Measurements from ENCODE around the gene NCKAP5L.
"Not testable (repeated sequence)": the region's sequence is repeated elsewhere in the genome, so short reads cannot be mapped to it uniquely, and the experiment has no call there.

The NCKAP5L gene

DNA sequence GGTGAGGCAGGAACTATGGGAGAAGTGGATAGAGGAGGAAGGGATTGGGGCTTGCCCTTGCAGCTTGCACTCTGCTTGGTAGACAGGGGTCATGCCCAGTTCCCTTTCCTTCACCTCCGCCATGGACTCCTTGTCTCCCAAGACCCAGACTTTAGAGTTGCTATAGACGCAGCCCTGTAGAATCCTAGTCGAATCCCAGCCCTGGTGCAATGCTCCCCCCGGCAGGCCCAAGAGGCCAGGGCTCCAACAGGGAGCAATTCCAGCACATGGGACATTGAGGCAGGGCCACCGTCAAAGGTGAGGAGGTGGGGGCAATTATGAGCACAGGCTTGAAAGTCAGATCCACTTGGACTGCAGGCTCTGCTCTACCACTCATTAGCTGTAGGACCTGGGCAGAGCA, 44.2 kb upstream of the NCKAP5L start:
- Histone ChIP-seq H3K9ac (no peak overlapping the region), H3K4me3 (no peak overlapping the region), H3K36me3 (no peaks in the 10 kb centered on the region), H3K27ac (no peak overlapping the region), H3K4me1 (peaks cover 0 to 10% (median 9%) of the 10 kb centered on the region in 10 experiments; a peak in 11 of 20 replicates), H3K9me3 (replicated peaks in 1 of 11) (no peaks in the 10 kb centered on the region), H3K27me3 (no peaks in the 10 kb centered on the region), H4K20me1 (no peaks in the 10 kb centered on the region), H3K4me2 (no peak overlapping the region)
- no peak for TF ChIP-seq Cebpa-rat (IDR thresholded peaks at IDR 0.05)

DNA sequence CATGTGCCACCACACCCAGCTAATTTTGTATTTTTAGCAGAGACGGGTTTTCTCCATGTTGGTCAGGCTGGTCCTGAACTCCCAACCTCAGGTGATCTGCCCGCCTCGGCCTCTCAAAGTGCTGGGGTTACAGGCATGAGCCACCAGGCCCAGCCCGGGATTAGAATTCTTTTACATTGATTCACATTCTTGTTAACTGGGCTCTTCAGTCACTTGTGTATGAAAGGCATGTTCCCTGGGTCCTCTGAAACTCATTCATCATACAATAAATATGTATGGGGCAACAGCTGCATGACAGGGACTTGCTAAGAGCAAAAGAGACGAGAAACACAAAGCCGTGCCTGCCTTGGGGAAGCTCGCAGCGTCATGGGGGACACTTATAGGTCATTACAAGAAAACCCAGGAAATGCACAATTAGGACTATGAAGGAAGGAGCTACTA, 43.6 kb upstream of the NCKAP5L start:
- H3K9me3 ChIP-seq (replicated peaks in 1 of 11); H3K4me3 ChIP-seq; H3K9ac ChIP-seq; H3K36me3 ChIP-seq; H3K27me3 ChIP-seq; H3K4me2 ChIP-seq; H4K20me1 ChIP-seq; H3K27ac ChIP-seq: not testable (repeated sequence)
- peaks cover 0 to 10% (median 9%) of the 10 kb centered on the region in 10 experiments; a peak in 11 of 20 replicates for H3K4me1 ChIP-seq

DNA sequence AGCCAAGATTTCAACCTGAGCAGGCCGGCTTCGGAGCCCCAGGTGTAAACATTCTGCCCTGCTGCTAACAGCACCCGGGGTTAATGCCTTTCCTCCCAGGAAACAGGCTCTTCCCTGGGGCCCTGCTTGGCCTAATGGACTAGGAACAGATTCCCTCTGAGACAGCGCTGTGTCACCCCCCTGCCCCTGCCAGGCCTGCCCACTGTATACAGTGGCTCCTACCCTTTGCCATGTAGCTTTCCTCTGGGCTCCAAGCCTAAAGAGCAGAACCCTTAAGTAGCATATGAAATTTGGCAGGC, 43.0 kb upstream of the NCKAP5L start:
- H4K20me1 ChIP-seq: no peaks in the 10 kb centered on the region
- no peak overlapping the region for H3K27ac ChIP-seq
- H3K4me2 ChIP-seq: no peak overlapping the region
- peaks cover 0 to 10% (median 9%) of the 10 kb centered on the region in 10 experiments; a peak in 11 of 20 replicates for H3K4me1 ChIP-seq
- no peaks in the 10 kb centered on the region for H3K27me3 ChIP-seq
- H3K36me3 ChIP-seq: no peaks in the 10 kb centered on the region
- no peak for TF ChIP-seq Cebpa-rat (IDR thresholded peaks at IDR 0.05)
- H3K4me3 ChIP-seq: no peak overlapping the region
- no peak overlapping the region for H3K9ac ChIP-seq
- H3K9me3 ChIP-seq (replicated peaks in 1 of 11): no peaks in the 10 kb centered on the region

DNA sequence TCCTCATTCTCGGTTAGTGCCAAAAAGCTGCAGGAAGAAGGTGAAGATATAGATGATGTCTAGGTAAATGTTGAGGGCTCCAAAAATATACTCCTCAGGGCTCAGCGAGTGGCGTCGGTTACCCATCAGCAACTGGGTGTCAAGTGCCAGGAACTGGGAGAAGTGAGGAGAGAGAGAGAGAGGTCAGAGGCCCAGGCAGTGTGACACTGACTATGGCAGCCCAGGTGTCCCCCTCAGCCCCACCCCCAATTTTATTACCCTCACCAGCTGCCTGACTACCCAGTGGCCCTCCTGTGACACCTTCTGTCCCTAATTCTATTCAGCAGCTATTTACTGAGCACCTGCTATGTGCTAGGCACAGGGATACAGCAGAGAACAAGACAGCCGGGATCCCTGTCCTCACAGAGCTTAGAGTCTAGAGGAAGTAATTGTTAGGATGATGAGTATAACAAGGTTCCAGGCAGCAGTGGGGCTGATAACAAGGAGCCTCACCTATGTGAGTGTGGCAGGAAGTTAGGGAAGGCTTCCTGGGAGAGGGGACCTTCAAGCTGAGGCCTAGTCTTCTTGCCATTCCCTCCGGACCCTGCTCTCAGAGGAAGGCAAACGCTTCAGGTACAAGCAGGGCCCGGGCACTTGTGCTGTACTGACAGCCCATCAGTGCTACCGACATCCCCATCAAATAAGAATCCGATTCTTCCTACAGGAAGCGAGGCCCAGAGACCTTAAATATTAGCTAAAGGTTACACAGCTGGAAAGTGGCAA, 42.5 kb upstream of the NCKAP5L start:
- Histone ChIP-seq H3K9me3 (replicated peaks in 1 of 11) (no peaks in the 10 kb centered on the region), H4K20me1 (no peaks in the 10 kb centered on the region), H3K36me3 (no peaks in the 10 kb centered on the region), H3K4me2 (no peak overlapping the region), H3K4me1 (peaks cover 0 to 10% (median 9%) of the 10 kb centered on the region in 10 experiments; a peak in 11 of 20 replicates), H3K9ac (no peak overlapping the region), H3K4me3 (no peak overlapping the region), H3K27me3 (no peaks in the 10 kb centered on the region), H3K27ac (no peak overlapping the region)
- no peak for TF ChIP-seq Cebpa-rat (IDR thresholded peaks at IDR 0.05)

DNA sequence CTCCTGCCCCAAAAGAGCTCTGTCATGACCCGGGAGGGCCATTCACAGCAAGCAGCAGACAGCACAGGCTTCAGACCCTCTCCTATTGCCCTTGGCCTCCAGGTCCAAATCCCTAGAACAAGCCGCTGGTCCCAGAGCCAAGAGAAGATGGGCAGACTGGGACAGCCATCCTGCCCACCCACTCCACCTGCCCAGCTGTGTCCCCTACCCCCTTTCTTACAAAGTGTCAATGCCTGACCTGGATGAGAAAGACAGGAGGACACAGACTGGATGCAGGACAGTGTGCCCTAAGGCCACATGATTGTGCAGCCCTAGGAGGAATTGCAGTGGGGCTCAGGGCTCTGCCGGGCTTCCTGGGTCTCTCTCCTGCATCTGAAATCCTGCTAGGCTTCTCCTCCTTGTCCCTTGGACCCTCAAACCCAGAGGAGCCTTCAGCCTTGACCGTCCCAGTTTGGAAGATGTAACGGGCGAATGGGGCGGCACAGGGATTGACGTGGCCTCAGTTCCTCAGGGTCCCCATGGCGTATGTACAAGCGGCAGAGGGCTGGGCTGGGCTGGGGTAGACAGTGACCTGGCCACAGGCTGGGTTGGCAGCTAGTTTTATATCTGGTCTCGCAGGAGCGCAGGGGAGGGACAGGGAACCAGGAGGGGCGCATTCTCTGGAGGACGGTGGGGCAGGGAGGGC, 41.7 kb upstream of the NCKAP5L start:
- no peak overlapping the region for H3K27ac ChIP-seq
- H3K9me3 ChIP-seq (replicated peaks in 1 of 11): no peaks in the 10 kb centered on the region
- no peaks in the 10 kb centered on the region for H3K27me3 ChIP-seq
- H3K4me3 ChIP-seq: no peak overlapping the region
- no peaks in the 10 kb centered on the region for H4K20me1 ChIP-seq
- H3K4me1 ChIP-seq: peaks cover 0 to 10% (median 9%) of the 10 kb centered on the region in 10 experiments; a peak in 11 of 20 replicates
- H3K9ac ChIP-seq: peak overlapping the region in 4 of 11 experiments; percentile 3 to 27 (median 20); a peak in 3 of 22 replicates
- H3K36me3 ChIP-seq: no peaks in the 10 kb centered on the region
- peak overlapping the region in 8 of 11 experiments; percentile 0 to 48 (median 18); a peak in 8 of 22 replicates for H3K4me2 ChIP-seq
- TF ChIP-seq Cebpa-rat (IDR thresholded peaks at IDR 0.05): no peak

DNA sequence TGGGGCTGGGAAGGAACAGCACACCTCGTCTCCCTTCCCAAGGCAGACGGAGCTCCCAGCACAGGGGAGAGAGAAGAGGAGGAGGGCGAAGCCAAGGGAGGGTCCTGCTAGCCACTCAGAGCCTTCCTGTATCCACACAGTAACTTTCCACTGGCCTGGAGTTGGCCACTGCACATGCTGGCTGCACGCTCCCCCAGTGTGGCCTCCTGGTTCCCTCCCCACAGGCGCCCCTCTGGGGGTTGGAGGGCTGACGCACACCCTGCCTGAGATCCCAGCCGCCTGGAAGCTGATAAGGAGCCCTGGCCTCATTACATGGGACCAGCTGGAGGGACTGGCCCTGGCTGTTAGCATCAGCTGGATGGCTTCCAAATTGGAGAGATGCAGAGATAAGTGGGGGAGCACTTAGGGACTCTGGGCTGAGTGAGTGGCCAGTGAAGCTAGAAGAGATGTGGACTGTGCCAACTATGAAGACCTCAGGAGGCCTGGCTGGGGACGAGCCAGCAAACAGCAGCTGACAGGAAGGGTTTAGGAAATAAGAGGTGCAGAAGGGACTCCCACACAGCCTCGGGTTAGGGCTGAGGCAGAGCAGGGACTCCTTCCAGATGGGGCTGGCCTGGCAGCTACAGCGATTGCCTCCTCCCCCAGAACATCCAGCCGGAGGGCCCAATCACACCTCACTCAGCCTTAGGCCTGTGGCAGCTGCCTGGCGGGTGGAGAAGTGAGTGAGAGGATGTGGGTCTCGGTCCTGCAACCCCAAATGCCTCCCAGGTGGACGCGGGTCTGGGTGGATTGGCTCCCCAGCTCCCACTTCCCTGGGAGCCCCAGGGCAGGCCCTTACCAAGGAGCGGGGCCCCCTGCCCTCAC, 41.0 kb upstream of the NCKAP5L start:
- Histone ChIP-seq H4K20me1 (no peaks in the 10 kb centered on the region), H3K27me3 (no peaks in the 10 kb centered on the region), H3K27ac (peak overlapping the region in 1 of 11 experiments; percentile 15; a peak in 1 of 22 replicates), H3K9me3 (replicated peaks in 1 of 11) (no peaks in the 10 kb centered on the region), H3K4me1 (peaks cover 0 to 10% (median 9%) of the 10 kb centered on the region in 10 experiments; a peak in 11 of 20 replicates), H3K36me3 (no peaks in the 10 kb centered on the region), H3K4me2 (peak overlapping the region in 10 of 11 experiments; percentile 0 to 48 (median 18); a peak in 16 of 22 replicates), H3K9ac (peak overlapping the region in 6 of 11 experiments; percentile 3 to 27 (median 10); a peak in 4 of 22 replicates), H3K4me3 (no peak overlapping the region)
- no peak for TF ChIP-seq Cebpa-rat (IDR thresholded peaks at IDR 0.05)

DNA sequence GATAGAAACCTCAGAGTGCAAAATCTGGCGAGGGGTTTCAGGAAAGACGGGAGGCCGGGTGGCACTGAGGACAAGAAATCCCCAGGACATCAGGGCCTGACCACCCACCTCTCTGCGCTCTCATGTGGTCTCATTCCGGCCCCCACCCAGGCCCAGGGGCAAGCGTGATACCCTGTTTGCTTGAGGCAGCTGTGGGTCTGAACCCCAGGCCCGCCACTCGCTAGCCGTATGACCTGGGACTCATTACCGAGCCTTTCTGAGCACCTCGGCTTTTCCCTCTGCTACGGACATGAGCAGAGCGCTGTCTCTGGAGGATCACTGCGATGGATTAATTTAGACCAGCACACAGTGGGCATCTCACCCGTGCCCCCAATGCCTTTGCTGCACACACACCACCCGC, 40.2 kb upstream of the NCKAP5L start:
- H3K9me3 ChIP-seq (replicated peaks in 1 of 11): no peaks in the 10 kb centered on the region
- H3K36me3 ChIP-seq: no peaks in the 10 kb centered on the region
- TF ChIP-seq Cebpa-rat (IDR thresholded peaks at IDR 0.05): no peak
- no peak overlapping the region for H3K9ac ChIP-seq
- H3K27me3 ChIP-seq: no peaks in the 10 kb centered on the region
- H3K4me3 ChIP-seq: no peak overlapping the region
- H4K20me1 ChIP-seq: no peaks in the 10 kb centered on the region
- H3K4me2 ChIP-seq: no peak overlapping the region
- H3K27ac ChIP-seq: no peak overlapping the region
- H3K4me1 ChIP-seq: peaks cover 0 to 10% (median 9%) of the 10 kb centered on the region in 10 experiments; a peak in 11 of 20 replicates

DNA sequence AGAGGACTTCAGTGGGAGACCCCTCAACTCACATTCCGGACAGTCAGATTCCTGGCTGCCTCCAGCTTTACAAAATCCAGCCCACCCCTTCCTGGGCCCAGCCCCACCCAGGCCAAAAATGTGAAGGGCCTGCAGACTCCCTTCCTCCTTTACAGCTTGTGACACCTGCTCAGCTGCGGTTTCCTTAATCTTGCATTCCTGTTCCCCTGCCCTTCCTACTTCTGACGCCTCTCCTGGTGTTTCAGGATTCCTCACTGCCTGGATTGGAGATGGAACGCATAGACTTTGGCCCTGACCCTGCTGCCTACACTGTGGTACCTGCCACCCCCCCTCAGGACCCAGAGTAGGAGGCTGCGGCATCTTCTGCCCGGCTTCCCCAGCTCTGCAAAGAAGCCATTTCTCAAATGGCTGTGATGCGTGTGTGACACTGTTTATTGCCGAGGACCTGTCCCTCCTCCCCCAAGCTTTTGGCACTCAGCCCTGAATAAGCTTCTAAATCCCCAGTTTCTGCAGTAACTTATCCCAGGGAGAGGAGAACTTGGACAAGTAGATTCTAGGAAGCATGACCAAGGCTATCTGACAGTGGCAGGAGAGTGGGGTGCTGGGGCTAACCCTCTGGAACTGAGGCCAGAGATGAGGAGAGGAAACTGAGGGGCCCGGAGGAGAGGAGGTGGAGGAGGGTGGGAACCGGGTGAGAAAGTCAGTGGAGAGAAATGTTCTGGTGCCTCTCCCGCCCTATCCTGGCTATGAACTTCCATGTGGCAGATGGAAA, 39.5 kb upstream of the NCKAP5L start:
- TF ChIP-seq Cebpa-rat (IDR thresholded peaks at IDR 0.05): no peak
- Histone ChIP-seq H3K27me3 (no peaks in the 10 kb centered on the region), H4K20me1 (no peaks in the 10 kb centered on the region), H3K9ac (no peak overlapping the region), H3K4me1 (peaks cover 0 to 10% (median 9%) of the 10 kb centered on the region in 10 experiments; a peak in 11 of 20 replicates), H3K4me2 (no peak overlapping the region), H3K4me3 (no peak overlapping the region), H3K36me3 (no peaks in the 10 kb centered on the region), H3K9me3 (replicated peaks in 1 of 11) (no peaks in the 10 kb centered on the region), H3K27ac (no peak overlapping the region)
